ENCODE results near the gene HK3. TPM values are rescaled to one million over a fixed set of nuclear protein-coding genes. Genes with fewer than 3 reads are reported as not detected.
"Not testable (repeated sequence)": the region's sequence is repeated elsewhere in the genome, so short reads cannot be mapped to it uniquely, and the experiment has no call there.

Gene HK3
- total RNA-seq, 2 experiments from 2014 or later: 0.21 to 0.22 TPM

DNA sequence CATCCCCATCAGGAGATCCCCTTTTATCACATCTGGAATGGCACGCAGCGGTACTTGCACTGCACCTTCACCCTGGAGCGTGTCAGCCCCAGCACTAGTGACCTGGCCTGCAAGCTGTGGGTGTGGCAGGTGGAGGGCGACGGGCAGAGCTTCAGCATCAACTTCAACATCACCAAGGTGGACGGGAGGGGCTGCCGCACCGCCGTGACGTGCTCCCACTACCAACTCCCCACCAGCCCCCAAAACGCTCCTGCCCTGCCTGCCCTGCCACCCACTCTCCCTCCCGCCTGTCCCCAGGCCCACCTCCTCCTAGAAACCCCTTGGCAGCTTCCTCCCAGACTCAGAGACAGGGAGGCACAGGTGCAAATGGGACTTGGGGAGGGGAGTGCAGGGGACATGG is 20.7 kb downstream of the HK3 start:
- Mint-ChIP-seq H3K36me3 (ENCODE audit: low read depth) (no peaks in the 10 kb centered on the region), H3K4me1 (peaks cover 3% of the 10 kb centered on the region), H3K4me3 (no peak overlapping the region), H3K27ac (no peak overlapping the region), H3K27me3 (peaks cover 18% of the 10 kb centered on the region), H3K9me3 (no peaks in the 10 kb centered on the region)
- no peak for DNase-seq
- CTCF ChIA-PET: interaction anchor here (1.1 kb wide), 1 partner anchor 19 kb away, joined by 3 read pairs; no protein-coding TSS in a partner anchor
- POLR2A ChIA-PET: no interaction called here

DNA sequence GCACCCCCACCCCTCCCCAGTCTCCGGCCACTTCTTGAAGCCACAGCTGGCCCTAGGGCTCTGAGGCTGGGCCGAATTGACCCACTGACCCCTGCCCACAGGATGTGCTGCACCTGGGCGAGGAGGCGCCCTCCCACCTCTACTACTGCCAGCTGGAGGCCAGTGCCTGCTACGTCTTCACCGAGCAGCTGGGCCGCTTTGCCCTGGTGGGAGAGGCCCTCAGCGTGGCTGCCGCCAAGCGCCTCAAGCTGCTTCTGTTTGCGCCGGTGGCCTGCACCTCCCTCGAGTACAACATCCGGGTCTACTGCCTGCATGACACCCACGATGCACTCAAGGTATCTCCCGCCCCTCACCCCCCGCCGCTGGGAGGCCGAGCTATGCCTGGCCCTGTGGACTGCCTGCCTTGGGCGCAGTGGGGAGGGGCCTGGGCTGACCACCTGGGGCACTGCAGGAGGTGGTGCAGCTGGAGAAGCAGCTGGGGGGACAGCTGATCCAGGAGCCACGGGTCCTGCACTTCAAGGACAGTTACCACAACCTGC is 21.3 kb downstream of the HK3 start:
- ChIA-PET POLR2A (no interaction called here), CTCF (interaction anchor here (1.1 kb wide), 1 partner anchor 18 kb away, joined by 3 read pairs; no protein-coding TSS in a partner anchor)
- peaks cover 3% of the 10 kb centered on the region for H3K4me1 Mint-ChIP-seq
- H3K36me3 Mint-ChIP-seq (ENCODE audit: low read depth): no peaks in the 10 kb centered on the region
- DNase-seq: no peak
- H3K27me3 Mint-ChIP-seq: peaks cover 18% of the 10 kb centered on the region
- no peak overlapping the region for H3K4me3 Mint-ChIP-seq
- no peaks in the 10 kb centered on the region for H3K9me3 Mint-ChIP-seq
- H3K27ac Mint-ChIP-seq: no peak overlapping the region

DNA sequence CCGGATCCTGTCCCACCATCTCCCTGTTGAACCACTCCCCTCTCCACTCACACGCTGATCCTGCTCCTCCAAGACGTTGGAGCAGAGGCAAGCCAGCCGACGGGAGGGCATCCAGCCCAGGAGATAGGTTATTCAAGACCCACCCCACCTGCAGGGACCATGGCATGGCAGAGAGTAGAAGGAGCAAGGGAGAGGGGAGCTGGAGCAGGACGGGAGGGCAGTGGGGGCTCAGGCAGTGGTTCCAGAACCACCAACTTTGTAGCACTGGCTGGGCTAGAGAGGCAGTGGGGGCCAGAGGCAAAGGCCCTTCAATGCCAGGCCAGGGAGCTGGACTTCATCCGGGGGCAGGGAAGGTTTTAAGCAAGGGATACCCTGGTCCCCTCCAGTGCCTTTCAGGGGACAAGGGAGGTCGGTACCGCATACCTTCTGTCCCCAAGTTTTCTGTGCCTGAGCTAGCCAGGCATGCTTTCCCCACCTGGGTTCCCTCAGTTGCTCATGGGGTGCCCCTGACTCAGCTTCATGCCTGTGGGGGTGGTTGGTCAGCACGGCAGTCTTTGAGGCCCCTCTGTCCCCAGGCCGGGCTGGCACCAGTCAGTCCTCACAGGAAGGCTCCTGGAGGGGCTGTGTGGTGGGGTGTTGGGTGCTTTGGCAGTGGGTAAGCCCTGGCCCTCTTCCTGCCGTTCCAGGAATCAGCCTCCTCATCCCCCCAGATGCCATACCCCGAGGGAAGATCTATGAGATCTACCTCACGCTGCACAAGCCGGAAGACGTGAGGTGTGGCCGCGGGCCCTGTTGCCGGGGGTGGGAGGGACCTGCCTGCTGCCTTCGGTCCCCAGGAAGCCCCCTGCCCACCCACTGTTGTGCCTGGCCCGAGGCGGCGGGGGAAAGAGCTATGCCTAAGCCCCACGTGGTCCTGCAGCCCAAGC is 22.4 kb downstream of the HK3 start:
- no peaks in the 10 kb centered on the region for H3K9me3 Mint-ChIP-seq
- ChIA-PET CTCF (no interaction called here), POLR2A (no interaction called here)
- no peaks in the 10 kb centered on the region for H3K36me3 Mint-ChIP-seq (ENCODE audit: low read depth)
- peaks cover 18% of the 10 kb centered on the region for H3K27me3 Mint-ChIP-seq
- H3K27ac Mint-ChIP-seq: no peak overlapping the region
- H3K4me1 Mint-ChIP-seq: peaks cover 3% of the 10 kb centered on the region
- DNase-seq: no peak
- no peak overlapping the region for H3K4me3 Mint-ChIP-seq

DNA sequence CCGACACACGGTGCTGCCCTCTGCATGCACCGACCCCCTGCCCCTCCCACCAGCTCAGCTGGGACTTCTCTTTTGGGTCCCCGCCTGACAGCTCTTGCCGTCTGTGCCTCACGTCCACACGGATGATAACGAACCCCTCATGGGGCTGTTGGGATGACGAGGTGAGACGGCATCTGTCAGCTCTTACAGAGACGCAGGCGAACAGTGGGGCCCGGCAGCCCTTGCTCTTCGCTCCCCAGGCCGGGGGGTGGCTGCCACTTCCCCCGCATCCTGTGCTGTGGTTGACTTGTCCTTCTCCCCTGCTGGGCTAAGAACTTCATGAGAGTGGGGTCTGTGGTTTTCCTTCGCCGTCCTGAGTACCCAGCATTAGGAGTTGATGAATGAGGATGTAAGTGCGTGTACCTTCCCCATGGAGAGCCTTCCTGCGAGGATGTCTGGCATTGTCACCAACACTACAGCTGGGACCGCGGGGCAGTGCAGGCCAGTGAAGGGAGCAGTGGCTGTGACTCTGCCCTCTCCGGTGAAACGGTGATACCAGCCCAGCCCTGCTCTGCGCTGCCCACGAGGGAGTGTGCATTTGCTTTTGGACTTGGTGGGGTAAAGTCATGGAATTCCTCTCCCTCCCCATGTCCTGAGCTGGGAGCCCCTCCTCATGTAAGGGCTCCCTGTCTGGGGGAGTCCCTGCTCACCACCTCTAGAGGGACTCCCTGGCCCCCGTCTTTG is 23.2 kb downstream of the HK3 start:
- Mint-ChIP-seq H3K4me1 (peaks cover 3% of the 10 kb centered on the region), H3K36me3 (ENCODE audit: low read depth) (no peaks in the 10 kb centered on the region), H3K9me3 (no peaks in the 10 kb centered on the region), H3K27ac (no peak overlapping the region), H3K4me3 (no peak overlapping the region), H3K27me3 (peaks cover 18% of the 10 kb centered on the region)
- DNase-seq: no peak
- POLR2A ChIA-PET: no interaction called here
- CTCF ChIA-PET: interaction anchor here (0.6 kb wide), 1 partner anchor 23 kb away, joined by 3 read pairs; the partner anchor contains the start of gene HK3

DNA sequence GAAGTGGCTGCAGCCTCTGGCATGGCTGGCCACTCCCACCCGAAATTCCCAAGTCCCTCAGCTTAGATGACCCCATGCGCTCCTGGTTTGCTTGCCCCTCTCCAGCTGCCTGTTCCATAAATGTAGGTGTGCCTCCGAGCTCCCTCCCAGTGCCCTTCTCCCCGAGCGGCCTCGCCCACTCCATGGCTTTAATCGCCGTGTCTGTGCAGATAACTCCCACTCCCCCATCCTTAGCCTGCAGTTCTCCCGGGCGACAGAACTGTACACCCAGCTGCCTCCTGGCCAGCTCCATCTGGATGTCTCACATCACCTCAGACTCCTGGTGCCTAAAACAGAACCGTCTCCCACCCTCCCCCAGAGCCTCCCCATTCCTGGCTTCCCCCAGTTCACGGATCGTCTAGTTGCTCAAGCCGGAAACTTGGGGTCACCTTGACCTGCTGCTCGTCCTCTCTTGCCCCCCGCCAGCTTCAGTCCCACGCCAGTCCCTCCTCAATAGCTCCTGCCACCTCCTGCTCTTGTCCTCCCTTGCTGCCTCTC is 24.1 kb downstream of the HK3 start:
- POLR2A ChIA-PET: no interaction called here
- DNase-seq: no peak
- Mint-ChIP-seq H3K27ac (no peak overlapping the region), H3K4me3 (no peak overlapping the region), H3K27me3 (peaks cover 18% of the 10 kb centered on the region), H3K36me3 (ENCODE audit: low read depth) (no peaks in the 10 kb centered on the region), H3K9me3 (peaks cover 5% of the 10 kb centered on the region), H3K4me1 (peaks cover 3% of the 10 kb centered on the region)
- CTCF ChIA-PET: interaction anchor here (0.6 to 0.7 kb wide), 2 partner anchors 23 to 24 kb away, joined by 3 read pairs; partner anchors contain the start of gene HK3

DNA sequence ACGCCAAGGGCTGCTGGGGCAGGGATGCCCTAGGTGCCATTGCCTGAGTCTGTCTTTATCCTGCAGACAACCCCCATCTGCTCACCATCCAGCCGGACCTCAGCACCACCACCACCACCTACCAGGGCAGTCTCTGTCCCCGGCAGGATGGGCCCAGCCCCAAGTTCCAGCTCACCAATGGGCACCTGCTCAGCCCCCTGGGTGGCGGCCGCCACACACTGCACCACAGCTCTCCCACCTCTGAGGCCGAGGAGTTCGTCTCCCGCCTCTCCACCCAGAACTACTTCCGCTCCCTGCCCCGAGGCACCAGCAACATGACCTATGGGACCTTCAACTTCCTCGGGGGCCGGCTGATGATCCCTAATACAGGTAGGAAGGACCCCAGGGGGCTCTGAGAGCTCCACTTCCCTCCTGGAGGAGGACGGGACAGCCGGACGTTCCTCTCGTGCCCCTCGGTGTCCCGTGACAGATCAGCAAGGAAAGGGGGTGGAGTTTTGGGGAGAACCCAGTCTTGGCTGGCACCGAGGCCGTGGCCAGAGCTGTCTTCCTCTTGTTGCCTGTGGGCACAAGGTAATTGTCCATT is 24.9 kb downstream of the HK3 start:
- POLR2A ChIA-PET: no interaction called here
- Mint-ChIP-seq H3K9me3 (peaks cover 5% of the 10 kb centered on the region), H3K4me1 (peaks cover 3% of the 10 kb centered on the region), H3K27ac (peak overlapping the region; percentile 19), H3K4me3 (no peak overlapping the region), H3K36me3 (ENCODE audit: low read depth) (no peaks in the 10 kb centered on the region), H3K27me3 (peaks cover 18% of the 10 kb centered on the region)
- no peak for DNase-seq
- CTCF ChIA-PET: interaction anchor here (0.7 kb wide), 1 partner anchor 24 kb away, joined by 3 read pairs; the partner anchor contains the start of gene HK3

DNA sequence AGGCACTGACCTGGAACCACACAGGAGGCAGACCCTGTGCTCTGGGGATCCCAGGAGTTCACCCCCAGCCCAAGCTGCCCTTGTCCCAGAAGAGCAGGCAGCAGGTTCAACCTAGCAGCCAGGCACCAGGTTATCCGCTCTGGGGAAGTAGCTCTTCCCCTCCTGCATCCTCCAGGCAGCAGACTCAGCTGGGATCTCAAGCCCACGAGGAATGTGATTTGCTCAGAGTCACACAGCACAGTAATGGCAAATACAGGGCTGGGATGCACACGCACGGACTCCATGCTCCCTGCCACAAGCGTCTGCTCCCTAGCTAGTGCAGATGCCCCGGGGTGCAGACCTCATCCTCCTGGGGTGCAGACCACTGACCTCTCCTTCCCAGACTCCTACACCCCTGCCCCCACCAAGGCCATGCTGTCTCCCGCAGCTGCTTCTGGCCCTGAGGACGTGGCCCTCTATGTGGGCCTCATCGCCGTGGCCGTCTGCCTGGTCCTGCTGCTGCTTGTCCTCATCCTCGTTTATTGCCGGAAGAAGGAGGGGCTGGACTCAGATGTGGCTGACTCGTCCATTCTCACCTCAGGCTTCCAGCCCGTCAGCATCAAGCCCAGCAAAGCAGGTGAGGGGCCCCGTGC is 25.5 kb downstream of the HK3 start:
- Mint-ChIP-seq H3K4me1 (peaks cover 3% of the 10 kb centered on the region), H3K27ac (peak overlapping the region; percentile 25), H3K4me3 (no peak overlapping the region), H3K9me3 (peaks cover 5% of the 10 kb centered on the region), H3K27me3 (peaks cover 18% of the 10 kb centered on the region), H3K36me3 (ENCODE audit: low read depth) (no peaks in the 10 kb centered on the region)
- ChIA-PET POLR2A (no interaction called here), CTCF (no interaction called here)
- DNase-seq: no peak

DNA sequence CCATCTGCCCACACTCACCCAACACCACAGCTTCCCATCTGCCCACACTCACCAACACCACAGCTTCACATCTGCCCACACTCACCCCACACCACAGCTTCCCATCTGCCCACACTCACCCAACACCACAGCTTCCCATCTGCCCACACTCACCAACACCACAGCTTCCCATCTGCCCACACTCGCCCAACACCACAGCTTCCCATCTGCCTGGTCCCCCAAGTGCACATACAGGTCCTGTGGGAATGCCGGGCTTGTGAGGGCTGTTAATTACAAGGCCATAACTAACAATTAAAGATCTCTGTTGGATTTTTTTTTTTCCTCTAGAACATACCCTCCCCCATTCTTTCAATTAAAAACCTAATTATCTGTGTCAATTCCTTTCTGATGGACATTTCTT is 26.1 kb downstream of the HK3 start:
- peaks cover 18% of the 10 kb centered on the region for H3K27me3 Mint-ChIP-seq
- POLR2A ChIA-PET; H3K9me3 Mint-ChIP-seq; DNase-seq; H3K4me3 Mint-ChIP-seq; H3K36me3 Mint-ChIP-seq (ENCODE audit: low read depth); H3K4me1 Mint-ChIP-seq; CTCF ChIA-PET: not testable (repeated sequence)
- H3K27ac Mint-ChIP-seq: peak overlapping the region; percentile 11

DNA sequence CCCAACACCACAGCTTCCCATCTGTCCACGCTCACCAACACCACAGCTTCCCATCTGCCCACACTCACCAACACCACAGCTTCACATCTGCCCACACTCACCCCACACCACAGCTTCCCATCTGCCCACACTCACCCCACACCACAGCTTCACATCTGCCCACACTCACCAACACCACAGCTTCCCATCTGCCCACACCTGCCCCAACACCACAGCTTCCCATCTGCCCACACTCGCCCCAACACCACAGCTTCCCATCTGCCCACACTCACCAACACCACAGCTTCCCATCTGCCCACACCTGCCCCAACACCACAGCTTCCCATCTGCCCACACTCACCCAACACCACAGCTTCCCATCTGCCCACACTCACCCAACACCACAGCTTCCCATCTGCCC is 26.6 kb downstream of the HK3 start:
- H3K36me3 Mint-ChIP-seq (ENCODE audit: low read depth); H3K27ac Mint-ChIP-seq; H3K4me1 Mint-ChIP-seq; DNase-seq; H3K4me3 Mint-ChIP-seq; CTCF ChIA-PET; H3K9me3 Mint-ChIP-seq; POLR2A ChIA-PET: not testable (repeated sequence)
- H3K27me3 Mint-ChIP-seq: peaks cover 18% of the 10 kb centered on the region

DNA sequence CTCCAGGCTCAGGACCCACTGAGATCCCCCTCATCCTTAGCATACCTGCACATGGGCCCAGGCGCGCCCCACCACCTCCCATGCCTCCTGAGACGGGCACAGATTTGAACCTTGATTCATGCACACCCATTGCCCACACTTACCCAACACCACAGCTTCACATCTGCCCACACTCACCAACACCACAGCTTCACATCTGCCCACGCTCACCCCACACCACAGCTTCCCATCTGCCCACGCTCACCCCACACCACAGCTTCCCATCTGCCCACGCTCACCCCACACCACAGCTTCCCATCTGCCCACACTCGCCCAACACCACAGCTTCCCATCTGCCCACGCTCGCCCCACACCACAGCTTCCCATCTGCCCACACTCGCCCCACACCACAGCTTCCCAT is 28.5 kb downstream of the HK3 start:
- H3K9me3 Mint-ChIP-seq; POLR2A ChIA-PET; H3K4me1 Mint-ChIP-seq; H3K4me3 Mint-ChIP-seq; DNase-seq; H3K27ac Mint-ChIP-seq; H3K36me3 Mint-ChIP-seq (ENCODE audit: low read depth): not testable (repeated sequence)
- H3K27me3 Mint-ChIP-seq: peaks cover 20% of the 10 kb centered on the region
- CTCF ChIA-PET: interaction anchor here (0.8 to 1.4 kb wide), 2 partner anchors 154 to 210 kb away, joined by 3 read pairs; no protein-coding TSS in a partner anchor

DNA sequence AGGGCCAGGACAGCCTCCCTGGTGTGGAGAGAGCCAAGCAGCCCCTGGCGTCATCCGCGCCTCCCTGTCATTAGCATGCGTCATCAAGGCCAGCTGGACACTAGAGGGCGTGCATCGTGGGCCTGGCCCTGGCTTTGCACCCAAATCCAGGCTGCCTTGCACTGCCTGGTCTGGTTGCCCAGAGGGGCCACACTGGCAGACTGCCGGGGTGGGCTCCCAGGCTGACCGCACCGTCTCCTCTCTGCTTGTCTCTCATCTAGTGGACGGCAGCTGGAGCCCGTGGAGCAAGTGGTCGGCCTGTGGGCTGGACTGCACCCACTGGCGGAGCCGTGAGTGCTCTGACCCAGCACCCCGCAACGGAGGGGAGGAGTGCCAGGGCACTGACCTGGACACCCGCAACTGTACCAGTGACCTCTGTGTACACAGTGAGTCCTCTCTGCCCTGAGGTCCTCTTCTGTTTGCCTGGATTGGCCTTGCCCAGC is 29.0 kb downstream of the HK3 start:
- Mint-ChIP-seq H3K9me3 (peaks cover 5% of the 10 kb centered on the region), H3K27ac (no peak overlapping the region), H3K27me3 (peaks cover 16% of the 10 kb centered on the region), H3K36me3 (ENCODE audit: low read depth) (no peaks in the 10 kb centered on the region), H3K4me3 (no peak overlapping the region), H3K4me1 (no peaks in the 10 kb centered on the region)
- POLR2A ChIA-PET: no interaction called here
- DNase-seq: no peak
- CTCF ChIA-PET: interaction anchor here (0.8 to 1.4 kb wide), 2 partner anchors 153 to 210 kb away, joined by 3 read pairs; no protein-coding TSS in a partner anchor

DNA sequence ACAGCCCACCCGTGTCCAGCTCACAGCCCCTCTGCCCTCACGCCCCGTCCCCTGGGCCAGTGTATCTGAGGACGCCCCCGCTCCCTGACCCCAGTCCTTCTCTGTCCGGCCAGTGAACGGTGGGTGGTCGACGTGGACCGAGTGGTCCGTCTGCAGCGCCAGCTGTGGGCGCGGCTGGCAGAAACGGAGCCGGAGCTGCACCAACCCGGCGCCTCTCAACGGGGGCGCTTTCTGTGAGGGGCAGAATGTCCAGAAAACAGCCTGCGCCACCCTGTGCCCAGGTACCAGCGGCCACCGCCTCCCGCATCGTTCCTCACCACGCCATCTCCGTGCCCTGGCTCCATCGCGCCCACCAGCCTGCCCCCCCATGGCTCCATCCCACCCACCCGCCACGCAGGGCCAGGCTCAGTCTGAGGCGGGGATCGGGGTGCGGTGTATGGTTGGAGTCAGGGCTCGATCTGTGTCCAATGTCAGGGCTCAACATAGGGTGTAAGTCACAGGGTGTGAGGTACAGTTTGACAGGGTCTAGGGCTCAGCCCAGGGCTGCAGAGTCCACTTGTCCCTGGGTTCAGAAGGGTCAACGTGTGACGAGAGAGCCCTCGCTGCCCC is 29.5 kb downstream of the HK3 start:
- ChIA-PET POLR2A (no interaction called here), CTCF (interaction anchor here (1.4 kb wide), 1 partner anchor 209 kb away, joined by 3 read pairs; no protein-coding TSS in a partner anchor)
- no peak overlapping the region for H3K27ac Mint-ChIP-seq
- no peaks in the 10 kb centered on the region for H3K36me3 Mint-ChIP-seq (ENCODE audit: low read depth)
- H3K4me1 Mint-ChIP-seq: no peaks in the 10 kb centered on the region
- H3K4me3 Mint-ChIP-seq: no peak overlapping the region
- peaks cover 13% of the 10 kb centered on the region for H3K27me3 Mint-ChIP-seq
- peaks cover 5% of the 10 kb centered on the region for H3K9me3 Mint-ChIP-seq
- no peak for DNase-seq
